ENCODE results near the gene LRRC73.

DNA sequence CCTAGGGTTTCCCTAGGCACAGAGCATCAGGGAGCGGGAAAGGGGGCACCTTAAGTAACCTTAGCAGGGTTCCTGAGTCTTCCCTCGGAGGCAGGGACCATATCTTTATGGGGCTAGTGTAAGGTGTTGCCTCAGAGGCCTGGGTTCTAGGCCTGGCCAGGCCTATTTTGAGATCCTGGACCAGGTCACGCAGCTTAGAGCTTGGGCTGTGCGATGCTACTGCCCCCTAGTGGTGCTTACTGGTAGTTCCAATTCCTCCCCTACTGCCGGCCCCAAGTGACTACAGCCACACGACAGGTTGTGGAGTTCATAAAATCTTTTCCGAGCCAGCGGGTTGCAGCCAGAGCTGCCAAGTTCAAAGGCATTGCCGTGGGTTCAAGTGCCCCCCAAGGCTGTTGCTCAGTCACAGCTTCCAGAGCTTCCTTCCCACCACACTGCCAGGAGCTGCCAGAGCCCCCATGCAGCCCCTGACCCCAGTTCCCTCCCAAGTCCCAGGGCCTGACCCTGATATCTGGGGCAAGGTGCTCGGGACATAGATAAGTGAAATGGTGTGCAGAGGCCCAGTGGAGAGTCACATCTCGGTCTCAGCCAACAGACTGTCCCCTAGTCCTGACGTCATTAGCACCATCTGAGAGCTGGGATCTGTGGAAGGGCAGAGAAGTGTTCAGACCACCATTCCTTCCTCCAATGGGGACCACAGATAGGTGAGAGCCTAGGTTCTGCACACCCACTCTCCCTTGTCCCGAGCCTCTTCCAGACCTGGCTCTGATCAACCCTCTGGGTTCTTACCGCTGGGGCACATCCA is 3.3 kb downstream of the LRRC73 start:
- no peak for TF ChIP-seq POLR2A (IDR thresholded peaks at IDR 0.05; ENCODE audit: low read depth, low read length)
- TF ChIP-seq TAF1 (IDR thresholded peaks at IDR 0.05; ENCODE audit: borderline replicate concordance, low read depth, low read length), result no peak
